GM18858 (cell line): Measurements from ENCODE around the gene STAP1.
"Not testable (repeated sequence)": the region's sequence is repeated elsewhere in the genome, so short reads cannot be mapped to it uniquely, and the experiment has no call there.

Experiments used
- ATAC-seq: cut with Tn5 transposase; IDR thresholded peaks from one replicate; pipeline ENCODE4 v1.9.1; 2021; ENCODE audit not compliant: unreplicated experiment

STAP1 gene

GRCh38 chr4:67615119-67615518 lies 56.6 kb downstream of the STAP1 start:
- no peak for ATAC-seq

- no peak for ATAC-seq
These were observed 58.0 kb downstream of the STAP1 start for GRCh38 chr4:67616478-67616877.

- ATAC-seq, result no peak
These were observed 66.4 kb downstream of the STAP1 start for GRCh38 chr4:67624939-67625338.

GRCh38 chr4:67632492-67632891 lies 74.0 kb downstream of the STAP1 start:
- ATAC-seq, result no peak

GRCh38 chr4:67634741-67635140 lies 76.2 kb downstream of the STAP1 start:
- no peak for ATAC-seq

- ATAC-seq, result no peak
These were observed 76.8 kb downstream of the STAP1 start for GRCh38 chr4:67635331-67635730.

GRCh38 chr4:67636978-67637377 lies 78.5 kb downstream of the STAP1 start:
- not testable (repeated sequence) for ATAC-seq

GRCh38 chr4:67638136-67638535 lies 79.6 kb downstream of the STAP1 start:
- no peak for ATAC-seq

- ATAC-seq, result no peak
These were observed 93.0 kb downstream of the STAP1 start for GRCh38 chr4:67651536-67651935.
